Measurements from ENCODE around the gene GPRC5B. TPM values are rescaled to one million over a fixed set of nuclear protein-coding genes. Genes with fewer than 3 reads are reported as not detected.

Gene GPRC5B
- total and polyA plus RNA-seq, 2 donors (not counting 1 experiment from before 2014, with no cell fraction given) = 4.3 to 4.5 TPM

- H4K20me1 ChIP-seq (ENCODE audit: control insufficient read depth, extremely low read depth, insufficient read depth, low read length) = no peaks in the 10 kb centered on the region
- H3K79me2 ChIP-seq (ENCODE audit: control insufficient read depth, insufficient read depth, low read length) = no peaks in the 10 kb centered on the region
- no peak overlapping the region for H3K4me2 ChIP-seq (ENCODE audit: extremely low read depth, insufficient read depth, low read length)
- H3K9ac ChIP-seq (ENCODE audit: insufficient read depth, low read length) = no peak overlapping the region
- no peaks in the 10 kb centered on the region for H3K9me3 ChIP-seq (ENCODE audit: control insufficient read depth, insufficient read depth, low read depth, low read length)
- TF ChIP-seq EZH2 (IDR thresholded peaks at IDR 0.05; ENCODE audit: low read length, missing control alignments) = no peak
- TF ChIP-seq CTCF (conservative IDR thresholded peaks at IDR 0.05 in 1 of 2, IDR thresholded peaks at IDR 0.05 in 1 of 2; ENCODE audit: low read depth in 1 of 2, low read length in 2 of 2) = no peak
- no peaks in the 10 kb centered on the region for H3K27me3 ChIP-seq (ENCODE audit: control insufficient read depth, insufficient read depth, low read length)
- no peak overlapping the region for H2AFZ ChIP-seq (ENCODE audit: low read length)
- no peak overlapping the region for H3K27ac ChIP-seq (ENCODE audit: insufficient read depth, low read length)
- H3K36me3 ChIP-seq (ENCODE audit: control insufficient read depth, insufficient read depth, low read length) = no peaks in the 10 kb centered on the region
- DNase-seq (ENCODE audit: low read depth in 2 of 2) = peak in 1 of 2 donors; percentile 23
- H3K4me1 ChIP-seq (ENCODE audit: control insufficient read depth, extremely low read depth, insufficient read depth, low read length) = peaks cover 2% of the 10 kb centered on the region
- H3K4me3 ChIP-seq (replicated peaks in 1 of 4; ENCODE audit: control extremely low read depth in 1 of 4, insufficient read depth in 1 of 4, low read depth in 3 of 4, low read length in 4 of 4) = no peak overlapping the region
These were observed 76.5 kb downstream of the GPRC5B start for GRCh38 chr16:19808061-19808641.

Other genes starting within 250 kb of the GPRC5B start
- gene KNOP1, start 166.6 kb downstream of the GPRC5B start, total RNA-seq = 7.8 and 9.2 TPM in 2 replicates
- 10.7 and 12.1 TPM in 2 replicates for gene KNOP1, start 166.6 kb downstream of the GPRC5B start, polyA plus RNA-seq
- gene IQCK, start 166.6 kb downstream of the GPRC5B start, total RNA-seq = 4.6 and 6.4 TPM in 2 replicates
- 8.9 and 9.9 TPM in 2 replicates for gene IQCK, start 166.6 kb downstream of the GPRC5B start, polyA plus RNA-seq
- gene GPR139, start 189.0 kb upstream of the GPRC5B start, total RNA-seq = not detected in 2 replicates
- gene GPR139, start 189.0 kb upstream of the GPRC5B start, polyA plus RNA-seq = not detected in 2 replicates